GM21717 (cell line): Measurements from ENCODE around the gene PTTG2.
"Not testable (repeated sequence)": the region's sequence is repeated elsewhere in the genome, so short reads cannot be mapped to it uniquely, and the experiment has no call there.

Experiments
- ATAC-seq: cut with Tn5 transposase; IDR thresholded peaks from one replicate; pipeline ENCODE4 v1.9.1; 2021; ENCODE audit warnings: mild to moderate bottlenecking, moderate library complexity; ENCODE audit not compliant: unreplicated experiment

Gene PTTG2

GRCh38 chr4:37953620-37954293, 6.4 kb upstream of the PTTG2 start:
- ATAC-seq: no peak

GRCh38 chr4:37956941-37957340, 3.3 kb upstream of the PTTG2 start:
- ATAC-seq: no peak

- ATAC-seq: no peak
Observed at GRCh38 chr4:37958932-37959331, 1.3 kb upstream of the PTTG2 start.

GRCh38 chr4:37960679-37961450, 667 bp downstream of the PTTG2 start:
- ATAC-seq: no peak

- peak; percentile 81 for ATAC-seq
Observed at GRCh38 chr4:37964734-37965457, 4.7 kb downstream of the PTTG2 start.

- no peak for ATAC-seq
Observed at GRCh38 chr4:37966044-37966443, 5.8 kb downstream of the PTTG2 start.

GRCh38 chr4:37967736-37968135, 7.5 kb downstream of the PTTG2 start:
- no peak for ATAC-seq

GRCh38 chr4:37968747-37969146, 8.5 kb downstream of the PTTG2 start:
- no peak for ATAC-seq

GRCh38 chr4:37970702-37971101, 10.5 kb downstream of the PTTG2 start:
- ATAC-seq: no peak

- ATAC-seq: no peak
Observed at GRCh38 chr4:37971202-37971601, 11.0 kb downstream of the PTTG2 start.

- no peak for ATAC-seq
Observed at GRCh38 chr4:37973441-37973840, 13.2 kb downstream of the PTTG2 start.

GRCh38 chr4:37975321-37975822, 15.2 kb downstream of the PTTG2 start:
- ATAC-seq: not testable (repeated sequence)

- ATAC-seq: no peak
Observed at GRCh38 chr4:37976507-37976906, 16.3 kb downstream of the PTTG2 start.

GRCh38 chr4:37976991-37977470, 16.8 kb downstream of the PTTG2 start:
- peak; percentile 75 for ATAC-seq

GRCh38 chr4:37977471-37978247, 17.5 kb downstream of the PTTG2 start:
- ATAC-seq: peak; percentile 68

GRCh38 chr4:37978248-37978924, 18.2 kb downstream of the PTTG2 start:
- peak; percentile 30 for ATAC-seq

- ATAC-seq: no peak
Observed at GRCh38 chr4:37980246-37980645, 20.0 kb downstream of the PTTG2 start.

- no peak for ATAC-seq
Observed at GRCh38 chr4:37981425-37981824, 21.2 kb downstream of the PTTG2 start.

- ATAC-seq: no peak
Observed at GRCh38 chr4:37981844-37982720, 21.9 kb downstream of the PTTG2 start.
